SK-N-DZ (cell line): ENCODE results near the gene B4GALT3.

Experiments used
- DNase-seq: peaks from one replicate; pipeline ENCODE4 v3.0.0-alpha.2; 2015; ENCODE audit warnings: low spot score

B4GALT3 gene

DNA sequence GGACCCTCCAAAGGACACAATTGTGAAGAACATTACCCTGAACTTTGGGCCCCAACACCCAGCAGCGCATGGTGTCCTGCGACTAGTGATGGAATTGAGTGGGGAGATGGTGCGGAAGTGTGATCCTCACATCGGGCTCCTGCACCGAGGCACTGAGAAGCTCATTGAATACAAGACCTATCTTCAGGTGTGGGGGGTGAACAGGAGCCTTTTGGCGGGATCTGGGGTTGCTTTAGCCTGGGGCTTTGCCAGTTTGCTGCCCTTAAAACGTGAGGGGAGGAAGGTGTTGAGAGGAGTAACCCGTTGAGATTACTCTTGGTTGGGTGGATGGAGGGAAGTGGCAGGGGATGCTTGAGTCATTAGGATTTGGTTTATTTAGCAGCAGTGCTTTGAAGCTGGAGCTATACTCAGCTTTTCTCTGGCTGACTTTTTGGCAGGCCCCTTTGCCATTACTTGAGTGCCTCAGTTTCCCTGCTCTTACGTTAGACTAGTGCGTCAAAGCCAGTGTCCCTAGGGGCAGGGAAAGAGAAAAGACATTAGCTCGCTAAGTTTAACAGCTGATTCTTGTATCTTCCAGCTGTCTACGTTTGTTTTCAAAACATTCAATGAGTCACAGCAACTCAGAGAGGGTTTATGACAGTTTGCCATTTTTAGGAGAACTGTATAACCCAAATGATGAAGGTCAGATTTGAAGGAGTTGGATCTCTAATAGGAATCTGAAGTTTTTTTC lies 29.3 kb upstream of the B4GALT3 start:
- no peak for DNase-seq

- DNase-seq: peak; percentile 99
Observed at GRCh38 chr1:161201836-161202712, 24.8 kb upstream of the B4GALT3 start, which contains the start of gene NDUFS2. Gene NDUFS2, plus strand, starts transcription at chr1:161202367. Its CDS starts 19 bp downstream, at chr1:161202386.

DNA sequence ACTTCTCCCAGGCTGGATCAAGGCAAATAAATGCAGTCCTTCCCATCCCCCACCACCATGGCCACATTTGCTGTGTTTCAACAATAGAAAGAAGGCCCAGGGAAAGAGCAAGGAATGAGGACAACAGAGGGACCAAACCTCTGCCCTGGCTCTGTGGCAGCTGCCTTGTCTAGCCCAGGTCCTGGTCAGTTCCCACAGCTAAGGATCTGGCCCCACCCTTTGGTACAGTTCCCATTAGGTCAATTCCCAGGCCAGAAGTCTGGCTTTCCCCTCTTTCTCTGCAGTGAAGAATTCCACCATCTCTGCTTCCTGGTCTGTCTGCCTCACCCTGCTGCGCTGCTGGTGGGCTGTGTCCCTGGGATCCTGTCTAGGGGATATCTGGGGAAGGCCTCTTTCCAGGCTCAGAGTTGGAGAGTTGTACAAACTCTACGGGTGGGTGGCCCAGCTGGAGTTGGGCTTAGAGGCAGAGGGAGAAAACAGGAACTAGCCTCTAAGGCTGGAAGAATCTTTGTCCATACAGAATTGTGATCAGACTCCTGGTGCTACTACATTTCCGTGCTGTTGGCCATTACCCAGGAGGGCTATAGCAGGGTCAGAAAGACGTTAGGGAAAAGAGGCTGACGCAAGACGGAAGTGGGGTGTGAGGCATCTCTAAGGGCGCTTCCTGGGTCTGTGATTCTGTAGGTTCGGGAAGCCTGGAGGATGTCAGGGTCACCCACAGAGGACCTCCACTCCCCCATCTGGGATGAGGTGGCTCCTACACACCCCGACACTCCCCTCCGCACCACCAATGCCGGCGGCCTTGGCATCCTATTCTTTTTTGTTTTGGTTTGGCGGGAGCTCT lies 23.9 kb upstream of the B4GALT3 start:
- DNase-seq: no peak

GRCh38 chr1:161200421-161200991 lies 23.2 kb upstream of the B4GALT3 start:
- DNase-seq: no peak

DNA sequence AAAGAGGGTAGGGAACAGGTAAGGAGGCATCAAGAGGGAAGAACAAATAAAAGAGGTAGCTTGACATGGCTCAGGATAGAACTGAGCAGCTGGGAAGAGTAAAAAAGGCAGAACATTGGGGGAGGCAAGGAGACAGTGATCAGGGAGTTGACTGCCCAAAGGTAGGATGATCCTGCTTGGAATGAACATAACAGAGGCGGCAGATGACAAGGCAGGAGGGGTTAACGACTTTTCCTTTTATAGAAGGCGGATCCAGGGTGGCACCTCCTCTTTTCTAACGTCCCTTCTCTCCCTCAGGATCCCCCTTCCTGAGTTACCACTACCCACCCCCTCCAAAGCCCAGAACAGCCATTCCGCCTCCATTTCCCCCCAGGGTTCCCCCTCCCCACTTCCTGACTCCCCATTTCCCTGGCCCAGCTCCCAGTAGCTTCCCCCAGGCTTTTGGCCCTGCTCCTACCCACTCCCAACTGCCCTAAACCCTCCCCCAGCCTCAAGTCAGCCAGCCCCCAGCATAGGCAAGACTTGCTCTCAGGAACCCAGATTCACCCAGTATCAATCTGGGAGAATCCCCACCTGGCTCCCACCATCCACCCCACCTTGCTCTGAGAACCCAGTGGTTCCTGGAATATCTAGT lies 22.3 kb upstream of the B4GALT3 start:
- DNase-seq: no peak

DNA sequence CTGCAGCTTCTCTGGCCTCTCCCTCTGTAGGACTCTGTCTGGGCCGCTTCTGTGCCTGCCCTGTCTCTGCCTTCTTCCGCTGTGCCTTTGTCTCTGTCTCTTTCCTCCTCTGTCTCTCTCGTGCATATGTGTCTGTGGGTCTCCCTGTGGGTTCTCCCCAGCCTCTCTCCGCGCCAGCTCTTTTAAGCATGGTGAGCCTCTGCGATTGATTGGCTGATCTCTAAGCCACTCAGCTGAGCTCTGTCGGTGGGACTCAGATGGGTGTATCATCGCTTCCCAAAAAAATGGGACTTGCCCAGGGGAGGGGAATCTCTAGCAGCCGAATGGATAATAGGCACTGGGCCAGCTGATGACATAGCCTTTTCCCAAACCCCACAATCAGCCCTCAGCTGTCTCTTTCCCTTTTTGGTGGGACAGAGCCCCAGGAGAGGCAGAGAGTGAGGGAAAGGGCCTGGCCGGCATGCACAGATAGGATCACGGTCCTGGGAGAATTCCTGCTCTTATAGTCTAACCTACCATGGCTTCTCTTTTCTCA lies 21.7 kb upstream of the B4GALT3 start, which contains the start of gene ADAMTS4:
Gene ADAMTS4, minus strand, starts transcription at position 158 of the 535 bp plus-strand sequence. CDS start 427 bp downstream, outside the sequence.
- DNase-seq: peak; percentile 86

GRCh38 chr1:161198194-161198896 lies 21.0 kb upstream of the B4GALT3 start:
- peak; percentile 62 for DNase-seq

GRCh38 chr1:161197560-161198193 lies 20.4 kb upstream of the B4GALT3 start:
- DNase-seq: no peak

GRCh38 chr1:161196521-161197451 lies 19.5 kb upstream of the B4GALT3 start:
- peak; percentile 92 for DNase-seq

- DNase-seq: no peak
Observed at GRCh38 chr1:161196111-161196510, 18.8 kb upstream of the B4GALT3 start.

- DNase-seq: no peak
Observed at GRCh38 chr1:161195171-161195570, 17.9 kb upstream of the B4GALT3 start.

GRCh38 chr1:161193561-161194235 lies 16.4 kb upstream of the B4GALT3 start:
- no peak for DNase-seq

GRCh38 chr1:161192476-161193465 lies 15.5 kb upstream of the B4GALT3 start:
- peak; percentile 74 for DNase-seq

DNA sequence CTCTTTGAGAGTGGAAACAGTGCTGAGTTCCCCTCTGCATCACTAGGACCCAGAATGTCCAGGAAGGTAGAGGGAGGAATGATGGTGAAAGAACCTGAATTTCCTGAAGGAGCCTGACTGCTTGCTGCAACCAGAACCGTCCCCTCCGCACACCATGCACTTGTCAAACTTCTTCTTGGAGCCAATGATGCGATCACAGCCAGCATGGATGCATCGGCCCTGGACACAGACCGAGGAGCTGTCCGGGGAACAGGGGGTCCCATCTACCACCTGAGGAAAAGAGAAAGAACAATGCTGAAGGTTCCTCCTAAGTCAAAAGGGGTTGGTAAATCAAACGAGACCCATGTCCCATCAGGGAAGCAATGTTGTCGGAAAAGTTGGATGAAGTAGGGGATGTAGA lies 14.7 kb upstream of the B4GALT3 start:
- no peak for DNase-seq

- DNase-seq: no peak
Observed at GRCh38 chr1:161190962-161191521, 13.7 kb upstream of the B4GALT3 start.

DNA sequence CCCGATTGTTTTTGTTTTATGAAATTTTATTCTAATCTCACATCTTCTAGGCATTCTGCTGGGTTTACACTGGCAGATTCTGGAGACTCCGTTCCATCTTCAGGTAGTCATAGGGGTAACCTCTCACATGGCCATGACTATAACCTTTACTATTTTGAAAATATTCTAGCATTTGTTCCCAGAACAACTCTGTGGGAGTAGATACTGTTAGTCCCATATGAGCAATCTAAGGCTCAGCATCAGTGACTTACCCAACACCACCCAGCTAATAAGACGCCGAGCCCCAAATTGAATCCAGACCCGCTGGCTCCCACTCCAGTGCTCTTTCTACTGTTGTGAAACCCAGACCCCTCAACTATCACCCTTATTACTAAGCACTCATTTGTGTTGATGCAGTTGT lies 11.7 kb upstream of the B4GALT3 start:
- no peak for DNase-seq
